Measurements from ENCODE around the gene CPOX. TPM values are rescaled to one million over a fixed set of nuclear protein-coding genes. Genes with fewer than 3 reads are reported as not detected.

Gene CPOX
- total and polyA plus RNA-seq, 10 of the 15 experiments (the other 5 are each of a cell fraction or from before 2014, with no cell fraction given): 40.7 to 72.6 (median 64.5) TPM

- TF ChIP-seq WRNIP1 (IDR thresholded peaks at IDR 0.05; ENCODE audit: borderline replicate concordance, low read depth, low read length): 0 out of 2 replicates have a peak, but pooled peaks have one; percentile 58
- TF ChIP-seq CHD1 (IDR thresholded peaks at IDR 0.05; ENCODE audit: low read depth, low read length): 0 out of 2 replicates have a peak, but pooled peaks have one; percentile 87
- TF ChIP-seq SIN3A (IDR thresholded peaks at IDR 0.05; ENCODE audit: low read depth, low read length): no peak
- TF ChIP-seq CREB1 (IDR thresholded peaks at IDR 0.05; ENCODE audit: low read depth): peak; percentile 7; the same call in 1 of the 2 replicates
- peak; percentile 46 for TF ChIP-seq NFIC (IDR thresholded peaks at IDR 0.05; ENCODE audit: low read depth, low read length)
- peak; percentile 84 for TF ChIP-seq SMAD5 (IDR thresholded peaks at IDR 0.05; ENCODE audit: low read depth)
- no peak for TF ChIP-seq ATF7 (IDR thresholded peaks at IDR 0.05; ENCODE audit: low read depth)
- TF ChIP-seq MYB (IDR thresholded peaks at IDR 0.05; ENCODE audit: borderline replicate concordance, low read depth, low read length): no peak
- TF ChIP-seq BCL3 (IDR thresholded peaks at IDR 0.05; ENCODE audit: borderline replicate concordance, insufficient read depth, low read depth, low read length, poor library complexity, severe bottlenecking): no peak
- TF ChIP-seq MTA3 (IDR thresholded peaks at IDR 0.05; ENCODE audit: borderline replicate concordance, low read length): peak; percentile 47
- TF ChIP-seq STAT1 (conservative IDR thresholded peaks at IDR 0.05): no peak
- TF ChIP-seq, protein P1, sequence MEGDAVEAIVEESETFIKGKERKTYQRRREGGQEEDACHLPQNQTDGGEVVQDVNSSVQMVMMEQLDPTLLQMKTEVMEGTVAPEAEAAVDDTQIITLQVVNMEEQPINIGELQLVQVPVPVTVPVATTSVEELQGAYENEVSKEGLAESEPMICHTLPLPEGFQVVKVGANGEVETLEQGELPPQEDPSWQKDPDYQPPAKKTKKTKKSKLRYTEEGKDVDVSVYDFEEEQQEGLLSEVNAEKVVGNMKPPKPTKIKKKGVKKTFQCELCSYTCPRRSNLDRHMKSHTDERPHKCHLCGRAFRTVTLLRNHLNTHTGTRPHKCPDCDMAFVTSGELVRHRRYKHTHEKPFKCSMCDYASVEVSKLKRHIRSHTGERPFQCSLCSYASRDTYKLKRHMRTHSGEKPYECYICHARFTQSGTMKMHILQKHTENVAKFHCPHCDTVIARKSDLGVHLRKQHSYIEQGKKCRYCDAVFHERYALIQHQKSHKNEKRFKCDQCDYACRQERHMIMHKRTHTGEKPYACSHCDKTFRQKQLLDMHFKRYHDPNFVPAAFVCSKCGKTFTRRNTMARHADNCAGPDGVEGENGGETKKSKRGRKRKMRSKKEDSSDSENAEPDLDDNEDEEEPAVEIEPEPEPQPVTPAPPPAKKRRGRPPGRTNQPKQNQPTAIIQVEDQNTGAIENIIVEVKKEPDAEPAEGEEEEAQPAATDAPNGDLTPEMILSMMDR (IDR thresholded peaks at IDR 0.05 in 2 of 3, conservative IDR thresholded peaks at IDR 0.05 in 1 of 3; ENCODE audit: control insufficient read depth in 2 of 3, extremely low read depth in 1 of 3, insufficient read depth in 1 of 3, low read depth in 3 of 3, low read length in 3 of 3): no peak
- TF ChIP-seq RCOR1 (conservative IDR thresholded peaks at IDR 0.05; ENCODE audit: low read depth, low read length): no peak
- TF ChIP-seq ZNF207 (IDR thresholded peaks at IDR 0.05; ENCODE audit: borderline replicate concordance): 0 out of 2 replicates have a peak, but pooled peaks have one; percentile 30
- no peak for TF ChIP-seq ASH2L (IDR thresholded peaks at IDR 0.05; ENCODE audit: borderline replicate concordance, low read depth)
- 0 out of 2 replicates have a peak, but pooled peaks have one; percentile 7 for TF ChIP-seq PAX5 (IDR thresholded peaks at IDR 0.05; ENCODE audit: borderline replicate concordance, low read depth, low read length)
- no peak for TF ChIP-seq CHD4 (IDR thresholded peaks at IDR 0.05)
- no peak for TF ChIP-seq NFYB (IDR thresholded peaks at IDR 0.05; ENCODE audit: insufficient read depth, low read depth, low read length)
- no peak for TF ChIP-seq NRF1 (conservative IDR thresholded peaks at IDR 0.05; ENCODE audit: low read depth, low read length)
- peak; percentile 18; the same call in 1 of the 2 replicates for TF ChIP-seq PML (IDR thresholded peaks at IDR 0.05; ENCODE audit: low read length)
- TF ChIP-seq, protein P2, sequence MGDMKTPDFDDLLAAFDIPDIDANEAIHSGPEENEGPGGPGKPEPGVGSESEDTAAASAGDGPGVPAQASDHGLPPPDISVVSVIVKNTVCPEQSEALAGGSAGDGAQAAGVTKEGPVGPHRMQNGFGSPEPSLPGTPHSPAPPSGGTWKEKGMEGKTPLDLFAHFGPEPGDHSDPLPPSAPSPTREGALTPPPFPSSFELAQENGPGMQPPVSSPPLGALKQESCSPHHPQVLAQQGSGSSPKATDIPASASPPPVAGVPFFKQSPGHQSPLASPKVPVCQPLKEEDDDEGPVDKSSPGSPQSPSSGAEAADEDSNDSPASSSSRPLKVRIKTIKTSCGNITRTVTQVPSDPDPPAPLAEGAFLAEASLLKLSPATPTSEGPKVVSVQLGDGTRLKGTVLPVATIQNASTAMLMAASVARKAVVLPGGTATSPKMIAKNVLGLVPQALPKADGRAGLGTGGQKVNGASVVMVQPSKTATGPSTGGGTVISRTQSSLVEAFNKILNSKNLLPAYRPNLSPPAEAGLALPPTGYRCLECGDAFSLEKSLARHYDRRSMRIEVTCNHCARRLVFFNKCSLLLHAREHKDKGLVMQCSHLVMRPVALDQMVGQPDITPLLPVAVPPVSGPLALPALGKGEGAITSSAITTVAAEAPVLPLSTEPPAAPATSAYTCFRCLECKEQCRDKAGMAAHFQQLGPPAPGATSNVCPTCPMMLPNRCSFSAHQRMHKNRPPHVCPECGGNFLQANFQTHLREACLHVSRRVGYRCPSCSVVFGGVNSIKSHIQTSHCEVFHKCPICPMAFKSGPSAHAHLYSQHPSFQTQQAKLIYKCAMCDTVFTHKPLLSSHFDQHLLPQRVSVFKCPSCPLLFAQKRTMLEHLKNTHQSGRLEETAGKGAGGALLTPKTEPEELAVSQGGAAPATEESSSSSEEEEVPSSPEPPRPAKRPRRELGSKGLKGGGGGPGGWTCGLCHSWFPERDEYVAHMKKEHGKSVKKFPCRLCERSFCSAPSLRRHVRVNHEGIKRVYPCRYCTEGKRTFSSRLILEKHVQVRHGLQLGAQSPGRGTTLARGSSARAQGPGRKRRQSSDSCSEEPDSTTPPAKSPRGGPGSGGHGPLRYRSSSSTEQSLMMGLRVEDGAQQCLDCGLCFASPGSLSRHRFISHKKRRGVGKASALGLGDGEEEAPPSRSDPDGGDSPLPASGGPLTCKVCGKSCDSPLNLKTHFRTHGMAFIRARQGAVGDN (IDR thresholded peaks at IDR 0.05): peak; percentile 25
- peak; percentile 41; the same call in 1 of the 2 replicates for TF ChIP-seq POLR2AphosphoS2 (IDR thresholded peaks at IDR 0.05; ENCODE audit: low read depth, low read length)
- TF ChIP-seq SREBF2 (IDR thresholded peaks at IDR 0.05; ENCODE audit: low read length): no peak
- no peak for TF ChIP-seq YY1 (IDR thresholded peaks at IDR 0.05; ENCODE audit: low read depth, low read length)
These were observed 31.5 kb downstream of the CPOX start (continued) for GRCh38 chr3:98561727-98562521.

Measured in GM12878 (cell line).